Ectodermal cell (in vitro differentiated cells): Measurements from ENCODE around the gene LFNG.
A peak's percentile ranks its signal among the peaks of the same experiment; 100 is the strongest.
"Not testable (repeated sequence)": the region's sequence is repeated elsewhere in the genome, so short reads cannot be mapped to it uniquely, and the experiment has no call there.

Experiments
- H3K27ac ChIP-seq: 2 replicates; pipeline ENCODE4 v1.7.0; 2013; ENCODE audit warnings: mild to moderate bottlenecking, low read depth, low read length; ENCODE audit not compliant: insufficient read depth, poor library complexity, severe bottlenecking
- H3K27me3 ChIP-seq: 2 replicates; pipeline ENCODE4 v1.7.0; 2013; ENCODE audit warnings: mild to moderate bottlenecking, low read length; ENCODE audit not compliant: insufficient read depth, control insufficient read depth, poor library complexity, severe bottlenecking
- H3K36me3 ChIP-seq: one replicate; pipeline ENCODE4 v1.7.0; 2013; ENCODE audit warnings: low read length; ENCODE audit not compliant: control insufficient read depth, insufficient read depth
- H3K4me1 ChIP-seq: one replicate; pipeline ENCODE4 v1.7.0; 2013; ENCODE audit warnings: low read length; ENCODE audit not compliant: control insufficient read depth, insufficient read depth
- H3K4me3 ChIP-seq: 2 replicates; pipeline ENCODE4 v1.7.0; 2013; ENCODE audit warnings: low read depth, low read length, control low read depth; ENCODE audit not compliant: insufficient read depth
- H3K9me3 ChIP-seq: 2 replicates; pipeline ENCODE4 v1.7.0; 2013; ENCODE audit warnings: mild to moderate bottlenecking, low read length, moderate library complexity; ENCODE audit not compliant: control insufficient read depth
- WGBS, 2 experiments: methylation state at CpG; one replicate each; pipeline ENCODE4 v1.1.7; 2013; ENCODE audit warnings: missing lambda C conversion rate in 2 of 2; 5-methylcytosine and 5-hydroxymethylcytosine counted together

LFNG gene

DNA sequence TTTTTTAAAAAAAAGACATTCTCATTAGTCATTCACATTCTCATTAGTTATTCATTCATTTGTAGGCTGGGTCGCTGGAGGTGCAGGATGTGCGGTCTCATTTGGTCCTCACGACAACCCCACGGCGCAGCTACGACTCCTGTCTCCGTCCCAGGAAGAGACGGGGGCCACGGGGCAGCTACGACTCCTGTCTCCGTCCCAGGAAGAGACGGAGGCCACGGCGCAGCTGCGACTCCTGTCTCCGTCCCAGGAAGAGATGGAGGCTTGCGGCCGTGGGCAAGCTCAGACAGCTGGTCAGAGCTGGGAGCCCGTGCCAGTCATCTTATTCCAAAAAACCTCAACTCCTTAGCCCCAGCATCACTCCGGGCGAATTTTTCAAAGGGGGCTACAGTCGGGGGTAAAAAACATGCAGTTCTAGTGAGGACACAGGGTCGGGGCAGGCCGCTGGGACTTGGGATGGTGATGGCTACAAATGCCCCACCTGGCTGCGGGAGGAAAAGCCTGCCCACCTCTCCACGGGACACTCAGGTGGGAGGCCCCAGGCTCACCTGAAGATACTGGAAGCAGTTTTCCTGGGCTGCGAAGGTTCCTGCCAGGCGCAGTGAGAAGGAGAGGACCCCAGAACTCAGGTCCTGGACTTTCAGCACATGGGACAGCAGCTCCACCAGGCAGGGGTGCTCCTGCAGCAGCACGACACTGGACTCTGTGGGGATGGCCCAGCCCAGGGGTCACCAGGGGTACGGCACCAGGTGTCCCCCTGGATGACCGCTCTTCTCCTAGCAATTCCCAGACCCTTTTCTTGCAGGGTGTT, 27.4 kb downstream of the LFNG start:
- Histone ChIP-seq H3K27ac (no peak overlapping the region), H3K4me3 (no peak overlapping the region), H3K9me3 (no peaks in the 10 kb centered on the region), H3K36me3 (peaks cover 14% of the 10 kb centered on the region), H3K4me1 (no peaks in the 10 kb centered on the region), H3K27me3 (no peaks in the 10 kb centered on the region)
- WGBS, 2 experiments = 91 to 94% methylated on average over 31 of the region's 31 CpGs

- 87 to 92% methylated on average over 8 of the region's 8 CpGs for whole genome bisulfite sequencing, 2 experiments
- H3K27me3 ChIP-seq = no peaks in the 10 kb centered on the region
- H3K9me3 ChIP-seq = no peaks in the 10 kb centered on the region
- H3K4me3 ChIP-seq = no peak overlapping the region
- H3K4me1 ChIP-seq = peaks cover 7% of the 10 kb centered on the region
- no peak overlapping the region for H3K27ac ChIP-seq
- H3K36me3 ChIP-seq = peaks cover 4% of the 10 kb centered on the region
Observed at GRCh38 chr7:2551418-2551817, 31.8 kb downstream of the LFNG start.

DNA sequence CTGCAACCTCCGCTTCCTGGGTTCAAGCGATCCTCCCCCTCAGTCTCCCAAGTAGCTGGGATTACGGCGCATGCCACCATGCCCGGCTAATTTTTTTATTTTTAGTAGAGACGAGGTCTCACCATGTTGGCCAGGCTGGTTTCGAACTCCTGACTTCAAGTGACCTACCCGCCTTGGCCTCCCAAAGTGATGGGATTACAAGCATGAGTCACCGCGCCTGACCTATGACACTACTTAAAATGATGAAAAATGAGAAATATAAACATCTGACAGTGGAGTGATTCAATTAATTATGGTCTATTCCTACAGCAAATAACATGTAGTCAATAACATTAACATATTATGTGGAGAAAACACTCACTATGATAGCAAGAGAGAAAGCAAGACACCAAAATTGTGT, 33.5 kb downstream of the LFNG start:
- H3K9me3 ChIP-seq = no peaks in the 10 kb centered on the region
- H3K4me1 ChIP-seq = peaks cover 7% of the 10 kb centered on the region
- peaks cover 4% of the 10 kb centered on the region for H3K36me3 ChIP-seq
- no peak overlapping the region for H3K4me3 ChIP-seq
- no peak overlapping the region for H3K27ac ChIP-seq
- H3K27me3 ChIP-seq = no peaks in the 10 kb centered on the region
- 95 to 97% methylated on average over 10 of the region's 10 CpGs for WGBS, 2 experiments

- no peaks in the 10 kb centered on the region for H3K9me3 ChIP-seq
- WGBS, 2 experiments = 91 to 92% methylated on average over 16 of the region's 16 CpGs
- peak overlapping the region; percentile 67 for H3K4me3 ChIP-seq
Observed at GRCh38 chr7:2553831-2554581, 34.4 kb downstream of the LFNG start.

GRCh38 chr7:2554661-2555111, 35.1 kb downstream of the LFNG start:
- Histone ChIP-seq H3K4me3 (peak overlapping the region; percentile 67), H3K4me1 (peaks cover 7% of the 10 kb centered on the region), H3K36me3 (peaks cover 4% of the 10 kb centered on the region), H3K27me3 (no peaks in the 10 kb centered on the region), H3K9me3 (no peaks in the 10 kb centered on the region), H3K27ac (no peak overlapping the region)
- WGBS, 2 experiments = 20 to 22% methylated on average over 12 of the region's 12 CpGs

More at GRCh38 chr7:2553831-2554581, 34.4 kb downstream of the LFNG start:
- H3K27me3 ChIP-seq = no peaks in the 10 kb centered on the region
- no peak overlapping the region for H3K27ac ChIP-seq
- peaks cover 4% of the 10 kb centered on the region for H3K36me3 ChIP-seq
- H3K4me1 ChIP-seq = peaks cover 7% of the 10 kb centered on the region

GRCh38 chr7:2555121-2556052, 35.8 kb downstream of the LFNG start, which contains the start of gene BRAT1:
Gene BRAT1, minus strand, starts transcription at chr7:2555524. Its CDS starts 1,093 bp downstream, at chr7:2554431.
- Histone ChIP-seq H3K27ac (peak within 1 kb of the TSS; percentile 98), H3K36me3 (peaks cover 4% of the 10 kb centered on the region), H3K27me3 (no peaks in the 10 kb centered on the region), H3K4me1 (peaks cover 7% of the 10 kb centered on the region), H3K4me3 (peak within 1 kb of the TSS; percentile 67), H3K9me3 (no peaks in the 10 kb centered on the region)
- WGBS, 2 experiments = 0 to 1% methylated on average over 79 of the region's 79 CpGs

DNA sequence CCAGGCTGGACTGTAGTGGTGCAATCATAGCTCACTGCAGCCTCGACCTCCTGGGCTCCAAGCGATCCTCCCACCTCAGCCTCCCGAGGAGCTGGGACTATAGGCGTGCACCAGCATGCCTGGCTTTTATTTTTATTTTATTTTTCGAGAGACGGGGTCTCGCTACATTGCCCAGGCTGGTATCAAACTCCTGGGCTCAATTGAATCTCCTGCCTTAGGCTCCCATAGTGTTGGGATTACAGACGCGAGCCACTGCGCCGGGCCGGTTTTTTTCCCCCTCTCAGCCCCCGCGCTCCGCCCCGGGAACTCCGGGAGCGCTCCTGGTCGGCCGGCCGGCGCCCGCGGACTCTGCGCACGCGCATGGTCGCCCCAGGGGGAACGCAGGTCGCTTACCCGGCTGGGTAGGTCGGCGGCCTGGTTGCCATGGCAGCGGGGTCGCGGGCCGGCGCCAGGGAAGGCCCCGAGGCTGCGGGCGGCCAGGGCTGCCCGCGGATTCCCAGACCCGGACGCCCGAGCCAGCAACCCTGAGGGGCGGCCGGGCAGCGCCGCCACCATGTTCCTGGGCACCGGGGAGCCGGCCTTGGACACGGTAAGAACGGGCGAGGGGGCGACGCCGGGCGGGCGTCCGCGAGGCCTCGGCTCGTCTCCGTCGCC, 39.2 kb downstream of the LFNG start, which contains the start of gene IQCE:
IQCE (plus strand) TSS at position 351 of the 654 bp plus-strand sequence; CDS start at position 554, 203 bp downstream.
- no peaks in the 10 kb centered on the region for H3K27me3 ChIP-seq
- no peaks in the 10 kb centered on the region for H3K36me3 ChIP-seq
- peak within 1 kb of the TSS; percentile 93 for H3K4me3 ChIP-seq
- peaks cover 7% of the 10 kb centered on the region for H3K4me1 ChIP-seq
- WGBS, 2 experiments = 7% methylated on average over 66 of the region's 66 CpGs
- H3K27ac ChIP-seq = no peak within 1 kb of the TSS
- H3K9me3 ChIP-seq = no peaks in the 10 kb centered on the region

- H3K27ac ChIP-seq = no peak overlapping the region
- no peaks in the 10 kb centered on the region for H3K36me3 ChIP-seq
- WGBS, 2 experiments = 9 to 10% methylated on average over 52 of the region's 53 CpGs
- no peaks in the 10 kb centered on the region for H3K9me3 ChIP-seq
- H3K27me3 ChIP-seq = no peaks in the 10 kb centered on the region
- H3K4me3 ChIP-seq = peak overlapping the region; percentile 93
- peaks cover 2% of the 10 kb centered on the region for H3K4me1 ChIP-seq
Observed at GRCh38 chr7:2559283-2559950, 39.8 kb downstream of the LFNG start.

DNA sequence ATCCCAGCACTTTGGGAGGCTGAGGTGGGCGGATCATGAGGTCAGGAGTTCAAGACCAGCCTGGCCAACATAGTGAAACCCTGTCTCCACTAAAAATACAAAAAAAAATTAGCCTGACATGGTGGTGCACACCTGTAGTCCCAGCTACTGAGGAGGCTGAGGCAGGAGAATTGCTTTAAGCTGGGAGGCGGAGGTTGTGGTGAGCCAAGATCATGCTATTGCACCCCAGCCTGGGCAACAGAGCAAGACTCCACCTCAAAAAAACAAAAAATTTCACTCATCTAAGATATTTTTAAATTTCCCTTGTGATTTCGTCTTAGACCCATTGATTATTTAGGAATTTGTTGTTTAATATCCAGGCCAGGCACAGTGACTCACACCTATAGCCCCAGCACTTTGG, 44.4 kb downstream of the LFNG start:
- WGBS, 2 experiments = 96 to 98% methylated on average over 2 to 3 of the region's 3 CpGs
- not testable (repeated sequence) for H3K9me3 ChIP-seq, H3K27ac ChIP-seq, H3K4me3 ChIP-seq, H3K36me3 ChIP-seq, H3K27me3 ChIP-seq
- H3K4me1 ChIP-seq = peaks cover 20% of the 10 kb centered on the region
